Epithelial cell of proximal tubule (primary cell): ENCODE data around the gene RLN1. TPM values are rescaled to one million over a fixed set of nuclear protein-coding genes. Genes with fewer than 3 reads are reported as not detected.

ENCODE experiments used
- DNase-seq: peaks from one replicate; pipeline ENCODE4 v3.0.0-alpha.2; 2011; ENCODE audit warnings: low read depth
- H3K4me3 ChIP-seq: 2 replicates; pipeline ENCODE4 v1.5.1; 2011; ENCODE audit warnings: low read depth, mild to moderate bottlenecking, low read length
- total RNA-seq: library from RNA; depleted of rRNA; stranded (reverse); fragments of >200 nt; gene quantifications from 2 replicates; pipeline ENCODE4 v1.2.3, GENCODE V29; 2015
- TF ChIP-seq, protein P1 (sequence below): conservative IDR thresholded peaks from 2 replicates; pipeline ENCODE4 v1.5.1; 2012; ENCODE audit warnings: low read depth, mild to moderate bottlenecking, low read length

RLN1 gene
- total RNA-seq, 1 donor from 2014 or later: 0.69 TPM

DNA sequence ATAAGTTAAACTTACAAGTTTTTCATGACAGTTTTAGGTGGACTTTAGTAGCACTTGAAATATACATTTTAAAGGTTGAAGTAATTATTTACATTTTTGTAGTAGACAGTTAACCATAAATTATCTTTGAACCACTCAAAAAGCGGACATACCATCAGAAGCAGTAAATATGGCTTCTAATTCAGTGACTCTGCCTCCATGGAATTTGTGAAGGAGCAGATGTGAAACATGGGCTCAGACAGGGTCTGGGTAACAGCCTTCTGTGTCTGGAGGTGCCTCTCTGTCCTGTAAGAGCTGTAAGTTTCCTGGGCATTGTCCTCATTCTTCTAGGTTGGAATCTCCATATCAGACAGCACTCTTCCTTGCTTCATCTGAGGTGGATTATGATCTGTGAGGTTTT is 47.5 kb downstream of the RLN1 start:
- TF ChIP-seq, protein P1, sequence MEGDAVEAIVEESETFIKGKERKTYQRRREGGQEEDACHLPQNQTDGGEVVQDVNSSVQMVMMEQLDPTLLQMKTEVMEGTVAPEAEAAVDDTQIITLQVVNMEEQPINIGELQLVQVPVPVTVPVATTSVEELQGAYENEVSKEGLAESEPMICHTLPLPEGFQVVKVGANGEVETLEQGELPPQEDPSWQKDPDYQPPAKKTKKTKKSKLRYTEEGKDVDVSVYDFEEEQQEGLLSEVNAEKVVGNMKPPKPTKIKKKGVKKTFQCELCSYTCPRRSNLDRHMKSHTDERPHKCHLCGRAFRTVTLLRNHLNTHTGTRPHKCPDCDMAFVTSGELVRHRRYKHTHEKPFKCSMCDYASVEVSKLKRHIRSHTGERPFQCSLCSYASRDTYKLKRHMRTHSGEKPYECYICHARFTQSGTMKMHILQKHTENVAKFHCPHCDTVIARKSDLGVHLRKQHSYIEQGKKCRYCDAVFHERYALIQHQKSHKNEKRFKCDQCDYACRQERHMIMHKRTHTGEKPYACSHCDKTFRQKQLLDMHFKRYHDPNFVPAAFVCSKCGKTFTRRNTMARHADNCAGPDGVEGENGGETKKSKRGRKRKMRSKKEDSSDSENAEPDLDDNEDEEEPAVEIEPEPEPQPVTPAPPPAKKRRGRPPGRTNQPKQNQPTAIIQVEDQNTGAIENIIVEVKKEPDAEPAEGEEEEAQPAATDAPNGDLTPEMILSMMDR: no peak
- no peak overlapping the region for H3K4me3 ChIP-seq
- DNase-seq: no peak

DNA sequence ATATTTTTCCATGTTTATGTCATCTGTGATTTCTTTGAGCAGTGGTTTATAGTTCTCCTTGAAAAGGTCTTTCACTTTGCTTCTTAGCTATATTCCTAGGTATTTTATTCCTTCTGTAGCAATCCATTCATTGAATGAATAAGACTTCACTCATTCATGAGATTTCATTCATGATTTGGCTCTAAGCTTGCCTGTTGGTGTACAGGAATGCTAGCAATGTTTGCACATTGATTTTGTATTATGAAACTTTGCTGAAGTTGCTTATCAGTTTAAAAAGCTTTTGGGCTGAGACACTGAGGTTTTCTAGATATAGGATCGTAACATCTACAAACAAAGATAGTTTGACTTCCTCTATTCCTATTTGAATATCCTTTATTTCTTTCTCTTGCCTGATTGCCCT is 51.1 kb downstream of the RLN1 start:
- no peak for DNase-seq
- no peak overlapping the region for H3K4me3 ChIP-seq
- TF ChIP-seq, protein P1: no peak

DNA sequence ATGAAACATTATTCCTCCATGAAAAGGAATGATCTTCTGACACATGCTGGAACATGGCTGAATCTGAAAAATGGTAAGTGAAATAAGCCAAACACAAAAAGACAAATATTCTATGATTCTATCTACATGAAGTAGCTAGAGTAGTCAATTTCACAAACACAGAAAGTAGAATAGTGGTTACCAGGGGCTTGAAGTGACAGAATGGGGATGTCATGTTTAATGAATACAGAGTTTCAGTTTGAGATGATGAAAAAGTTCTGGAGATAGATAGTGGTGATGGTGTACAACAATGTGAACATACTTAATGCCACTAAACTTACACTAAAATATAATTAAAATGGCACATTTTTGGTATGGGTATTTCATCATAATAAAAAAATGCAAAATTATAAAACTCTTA is 53.4 kb downstream of the RLN1 start:
- no peak overlapping the region for H3K4me3 ChIP-seq
- DNase-seq: no peak
- TF ChIP-seq, protein P1: no peak

Other genes starting within 250 kb of the RLN1 start
- not detected in 2 replicates for gene INSL6, start 154.2 kb downstream of the RLN1 start, total RNA-seq
- not detected in 2 replicates for gene INSL4, start 108.5 kb downstream of the RLN1 start, total RNA-seq
- 0.63 and 6.0 TPM in 2 replicates for gene RLN2, start 35.2 kb downstream of the RLN1 start, total RNA-seq
- gene PLGRKT, start 98.0 kb upstream of the RLN1 start, total RNA-seq: 28.5 and 49.0 TPM in 2 replicates
- gene CD274, start 110.7 kb upstream of the RLN1 start, total RNA-seq: 16.1 and 22.1 TPM in 2 replicates
- gene PDCD1LG2, start 170.7 kb upstream of the RLN1 start, total RNA-seq: 2.7 and 12.4 TPM in 2 replicates